Hindlimb muscle (tissue), 1 donor: Measurements from ENCODE around the gene FNDC10. TPM values are rescaled to one million over a fixed set of nuclear protein-coding genes. Genes with fewer than 3 reads are reported as not detected.

Experiments
- polyA plus RNA-seq: library from polyadenylated mRNA; unstranded; fragments of 120-200 nt; gene quantifications from one replicate; pipeline ENCODE4 v1.2.1, GENCODE V29; 2013; ENCODE audit not compliant: insufficient read length

FNDC10 gene
- polyA plus RNA-seq, 1 donor, result 3.0 TPM

Other genes starting within 250 kb of the FNDC10 start
- gene MXRA8, start 241.6 kb downstream of the FNDC10 start, polyA plus RNA-seq, result 73.1 TPM
- gene AURKAIP1, start 224.9 kb downstream of the FNDC10 start, polyA plus RNA-seq, result 71.7 TPM
- gene CCNL2, start 200.8 kb downstream of the FNDC10 start, polyA plus RNA-seq, result 174 TPM
- gene MRPL20, start 192.8 kb downstream of the FNDC10 start, polyA plus RNA-seq, result 91.1 TPM
- 24.7 TPM for gene ANKRD65, start 178.9 kb downstream of the FNDC10 start, polyA plus RNA-seq
- gene VWA1, start 164.4 kb downstream of the FNDC10 start, polyA plus RNA-seq, result 72.5 TPM
- 0.90 TPM for gene ATAD3C, start 150.4 kb downstream of the FNDC10 start, polyA plus RNA-seq
- 13.0 TPM for gene ATAD3B, start 128.4 kb downstream of the FNDC10 start, polyA plus RNA-seq
- gene ATAD3A, start 88.0 kb downstream of the FNDC10 start, polyA plus RNA-seq, result 23.1 TPM
- gene TMEM240, start 59.5 kb downstream of the FNDC10 start, polyA plus RNA-seq, result 4.8 TPM
- 92.1 TPM for gene SSU72, start 25.3 kb downstream of the FNDC10 start, polyA plus RNA-seq
- 92.6 TPM for gene MIB2, start 15.4 kb upstream of the FNDC10 start, polyA plus RNA-seq
- gene MMP23B, start 32.0 kb upstream of the FNDC10 start, polyA plus RNA-seq, result 38.1 TPM
- 39.0 TPM for gene CDK11B, start 58.9 kb upstream of the FNDC10 start, polyA plus RNA-seq
- 37.7 TPM for gene SLC35E2B, start 92.7 kb upstream of the FNDC10 start, polyA plus RNA-seq
- 27.0 TPM for gene CDK11A, start 124.2 kb upstream of the FNDC10 start, polyA plus RNA-seq
- gene NADK, start 178.3 kb upstream of the FNDC10 start, polyA plus RNA-seq, result 32.4 TPM